Keratinocyte (primary cell): Measurements from ENCODE around the gene MEGF11. TPM values are rescaled to one million over a fixed set of nuclear protein-coding genes. Genes with fewer than 3 reads are reported as not detected.

Experiments
- DNase-seq: peaks from one replicate; pipeline ENCODE4 v3.0.0-alpha.2; 2011; ENCODE audit warnings: low read depth, missing footprints, low spot score
- FAIRE-seq: peaks from 2 replicates; lab custom pipeline; 2011; peaks lifted over from hg19 to GRCh38; lab: Jason Lieb, UNC
- H2AFZ ChIP-seq: 2 replicates; pipeline ENCODE4 v1.6.0; 2012; ENCODE audit warnings: low read length, control low read depth, inconsistent platforms; ENCODE audit not compliant: control insufficient read depth
- H3K27ac ChIP-seq: 2 replicates; pipeline ENCODE4 v1.5.1; 2011; ENCODE audit warnings: low read length; ENCODE audit not compliant: control insufficient read depth, insufficient read depth
- H3K27me3 ChIP-seq: 3 replicates; pipeline ENCODE4 v1.6.0; 2011; ENCODE audit warnings: low read length; ENCODE audit not compliant: control insufficient read depth, insufficient read depth; ENCODE audit errors: extremely low read depth
- H3K36me3 ChIP-seq, 2 experiments: 2 replicates in 1 of 2; 3 replicates in 1 of 2; pipeline ENCODE4 v1.5.1; 2011; ENCODE audit warnings: low read length in 2 of 2, mild to moderate bottlenecking in 1 of 2; ENCODE audit not compliant: control insufficient read depth in 2 of 2, insufficient read depth in 2 of 2; ENCODE audit errors: extremely low read depth in 1 of 2
- H3K4me1 ChIP-seq: 3 replicates; pipeline ENCODE4 v1.5.1; 2011; ENCODE audit warnings: low read length; ENCODE audit not compliant: control insufficient read depth, insufficient read depth; ENCODE audit errors: extremely low read depth
- H3K4me2 ChIP-seq: 3 replicates; pipeline ENCODE4 v1.6.0; 2011; ENCODE audit warnings: low read depth, low read length; ENCODE audit not compliant: control insufficient read depth, insufficient read depth; ENCODE audit errors: extremely low read depth
- H3K4me3 ChIP-seq, 3 experiments: fragments of 200-600 bp in 1 of 3; sonication (generic) in 1 of 3; 2 replicates in 2 of 3; 3 replicates in 1 of 3; pipeline ENCODE4 v1.5.1; 2011 to 2016; ENCODE audit warnings: low read length in 3 of 3, mild to moderate bottlenecking in 3 of 3, control low read depth in 2 of 3, inconsistent platforms in 1 of 3, low read depth in 1 of 3, mixed read lengths in 1 of 3, mixed run types in 1 of 3, moderate library complexity in 1 of 3; ENCODE audit not compliant: control insufficient read depth in 2 of 3, insufficient read depth in 2 of 3; ENCODE audit errors: extremely low read depth in 1 of 3
- H3K79me2 ChIP-seq: 2 replicates; pipeline ENCODE4 v1.6.0; 2012; ENCODE audit warnings: low read length; ENCODE audit not compliant: control insufficient read depth, insufficient read depth
- H3K9ac ChIP-seq: 3 replicates; pipeline ENCODE4 v1.6.0; 2011; ENCODE audit warnings: low read length; ENCODE audit not compliant: control insufficient read depth, insufficient read depth; ENCODE audit errors: extremely low read depth
- H3K9me1 ChIP-seq: 3 replicates; pipeline ENCODE4 v1.6.0; 2011; ENCODE audit warnings: low read length; ENCODE audit not compliant: control insufficient read depth, insufficient read depth; ENCODE audit errors: extremely low read depth
- H3K9me3 ChIP-seq: 2 replicates; pipeline ENCODE4 v1.5.1; 2012; ENCODE audit warnings: low read depth, low read length; ENCODE audit not compliant: control insufficient read depth
- H4K20me1 ChIP-seq: 3 replicates; pipeline ENCODE4 v1.6.0; 2011; ENCODE audit warnings: low read length; ENCODE audit not compliant: control insufficient read depth, insufficient read depth; ENCODE audit errors: extremely low read depth
- CTCF ChIP-seq, 3 experiments: IDR thresholded peaks in 1 of 3; conservative IDR thresholded peaks in 1 of 3; optimal IDR thresholded peaks in 1 of 3; 2 replicates in 2 of 3; 3 replicates in 1 of 3; pipeline versions ENCODE3 to v1.5.1; 2011; ENCODE audit warnings: low read length in 3 of 3, mild to moderate bottlenecking in 3 of 3, moderate library complexity in 2 of 3, control low read depth in 1 of 3, inconsistent platforms in 1 of 3; ENCODE audit not compliant: insufficient read depth in 2 of 3; ENCODE audit errors: extremely low read depth in 1 of 3
- EZH2 ChIP-seq: IDR thresholded peaks from one replicate; pipeline ENCODE4 v1.6.1; 2012; ENCODE audit warnings: inconsistent platforms, mild to moderate bottlenecking, low read length, moderate library complexity
- dilution Hi-C: fragments of 300-500 bp; cut with MboI; formaldehyde crosslinking; loops from one replicate; pipeline ENCODE4 v1.7.0; 2020; ENCODE audit warnings: low sequenced_read_pairs; ENCODE audit not compliant: extremely low pct_ligation_motif_present
- polyA plus RNA-seq, 5 experiments: library from polyadenylated mRNA; depleted of rRNA in 3 of 5; stranded (reverse) in 3 of 5; stranded (forward) in 1 of 5; unstranded in 1 of 5; fragments of >200 nt; gene quantifications; 1 replicate in 1 of 5; 2 replicates in 3 of 5; 3 replicates in 1 of 5; pipeline versions ENCODE4 v1.2.1 to v1.2.3, GENCODE V29; 2011 to 2012; ENCODE audit warnings: missing spikeins in 2 of 5, low read depth in 1 of 5, low replicate concordance in 1 of 5

Gene MEGF11
- polyA plus RNA-seq, 1 donor (not counting 4 experiments of a cell fraction or from before 2014, with no cell fraction given) = not detected

GRCh38 chr15:65884511-65884910 lies 369.0 kb downstream of the MEGF11 start:
- H3K4me3 ChIP-seq = no peak overlapping the region
- no peaks in the 10 kb centered on the region for H3K9me1 ChIP-seq
- dilution Hi-C loops = no loop called here
- H3K27ac ChIP-seq = no peak overlapping the region
- TF ChIP-seq CTCF (optimal IDR thresholded peaks at IDR 0.05 in 1 of 3, IDR thresholded peaks at IDR 0.05 in 1 of 3, conservative IDR thresholded peaks at IDR 0.05 in 1 of 3; ENCODE audit: extremely low read depth in 1 of 3, insufficient read depth in 2 of 3, low read length in 3 of 3) (no peak), EZH2 (no peak)
- FAIRE-seq (no peak), DNase-seq (no peak)
- no peaks in the 10 kb centered on the region for H3K4me1 ChIP-seq
- no peak overlapping the region for H3K9ac ChIP-seq
- H3K4me2 ChIP-seq = no peak overlapping the region
- H3K36me3 ChIP-seq = peaks cover 5 to 26% of the 10 kb centered on the region in 2 experiments
- H3K79me2 ChIP-seq = peaks cover 50% of the 10 kb centered on the region
- H4K20me1 ChIP-seq = peaks cover 3% of the 10 kb centered on the region
- H3K27me3 ChIP-seq = no peaks in the 10 kb centered on the region
- no peak overlapping the region for H2AFZ ChIP-seq
- no peaks in the 10 kb centered on the region for H3K9me3 ChIP-seq

- H3K27ac ChIP-seq = no peak overlapping the region
- no peak overlapping the region for H3K4me2 ChIP-seq
- no peak overlapping the region for H2AFZ ChIP-seq
- peaks cover 7 to 21% of the 10 kb centered on the region in 2 experiments for H3K36me3 ChIP-seq
- no peak for TF ChIP-seq CTCF (optimal IDR thresholded peaks at IDR 0.05 in 1 of 3, IDR thresholded peaks at IDR 0.05 in 1 of 3, conservative IDR thresholded peaks at IDR 0.05 in 1 of 3; ENCODE audit: extremely low read depth in 1 of 3, insufficient read depth in 2 of 3, low read length in 3 of 3)
- no peak for TF ChIP-seq EZH2
- H3K9me1 ChIP-seq = no peaks in the 10 kb centered on the region
- H3K4me3 ChIP-seq = no peak overlapping the region
- no peak for FAIRE-seq
- dilution Hi-C loops = no loop called here
- H3K4me1 ChIP-seq = no peaks in the 10 kb centered on the region
- no peak for DNase-seq
- peaks cover 41% of the 10 kb centered on the region for H3K79me2 ChIP-seq
- H4K20me1 ChIP-seq = peaks cover 3% of the 10 kb centered on the region
- H3K9me3 ChIP-seq = no peaks in the 10 kb centered on the region
- no peak overlapping the region for H3K9ac ChIP-seq
- H3K27me3 ChIP-seq = no peaks in the 10 kb centered on the region
These were observed 370.0 kb downstream of the MEGF11 start for GRCh38 chr15:65883571-65883970.
